IMR-90 (cell line): Measurements from ENCODE around the gene C3orf18. TPM values are rescaled to one million over a fixed set of nuclear protein-coding genes. Genes with fewer than 3 reads are reported as not detected.

Experiments
- ATAC-seq: fragments of 200-7000 bp; cut with Tn5 transposase; 2 replicates; pipeline ENCODE4 v1.9.1; 2020; ENCODE audit warnings: low read depth, mild to moderate bottlenecking, moderate library complexity
- BruUV-seq: library from RNA; stranded (reverse); fragments of 400-500 nt; replicated peaks from 2 replicates; lab custom pipeline; 2021; lab: Mats Ljungman, UMichigan
- CTCF ChIA-PET: fragments of 300-600 bp; formaldehyde crosslinking; extraction: SDS; loops from one replicate; lab custom pipeline; 2021; ENCODE audit warnings: antibody characterized with exemption; lab: Yijun Ruan, JAX
- POLR2A ChIA-PET: fragments of 300-600 bp; sonication (Branson Sonifier 250); formaldehyde crosslinking; loops from one replicate; lab custom pipeline; 2022; ENCODE audit warnings: antibody characterized with exemption; ENCODE audit not compliant: unreplicated experiment; lab: Charles Lee
- DNase-seq: peaks from one replicate; pipeline ENCODE4 v3.0.0; 2013
- H2AFZ ChIP-seq: replicated peaks from 2 replicates; pipeline ENCODE3; 2013; ENCODE audit warnings: low read length, mild to moderate bottlenecking; ENCODE audit not compliant: poor library complexity
- H2AK5ac ChIP-seq: 2 replicates; pipeline ENCODE4 v1.6.1; 2013; ENCODE audit warnings: low read depth, low read length, inconsistent platforms
- H2AK9ac ChIP-seq: replicated peaks from 2 replicates; pipeline ENCODE3; 2013; ENCODE audit warnings: mild to moderate bottlenecking, low read depth, low read length, moderate library complexity; ENCODE audit not compliant: poor library complexity
- H2BK120ac ChIP-seq: 2 replicates; pipeline ENCODE4 v1.6.1; 2013; ENCODE audit warnings: low read depth, low read length, inconsistent platforms
- H2BK15ac ChIP-seq: 3 replicates; pipeline ENCODE4 v1.6.1; 2013; ENCODE audit warnings: low read depth, low read length, inconsistent platforms
- H2BK20ac ChIP-seq: 2 replicates; pipeline ENCODE4 v1.6.1; 2013; ENCODE audit warnings: low read depth, mild to moderate bottlenecking, inconsistent platforms, low read length, moderate library complexity
- H2BK5ac ChIP-seq: 2 replicates; pipeline ENCODE4 v1.6.1; 2013; ENCODE audit warnings: mild to moderate bottlenecking, low read depth, low read length, inconsistent platforms; ENCODE audit not compliant: poor library complexity, severe bottlenecking
- H3K14ac ChIP-seq: replicated peaks from 2 replicates; pipeline ENCODE4 v1.6.1; 2013; ENCODE audit warnings: low read depth, low read length, inconsistent platforms
- H3K18ac ChIP-seq: 2 replicates; pipeline ENCODE4 v1.6.1; 2013; ENCODE audit warnings: low read depth, low read length, control low read depth
- H3K23ac ChIP-seq: 2 replicates; pipeline ENCODE4 v1.6.1; 2013; ENCODE audit warnings: low read depth, low read length, inconsistent platforms
- H3K27ac ChIP-seq: 2 replicates; pipeline ENCODE4 v1.5.1; 2013; ENCODE audit warnings: mild to moderate bottlenecking, control low read depth, low read length; ENCODE audit not compliant: insufficient read depth
- H3K27me3 ChIP-seq: 2 replicates; pipeline ENCODE4 v1.6.1; 2013; ENCODE audit warnings: low read length; ENCODE audit not compliant: control insufficient read depth, insufficient read depth
- H3K36me3 ChIP-seq: 2 replicates; pipeline ENCODE4 v1.6.1; 2013; ENCODE audit warnings: low read length, mixed read lengths; ENCODE audit not compliant: control insufficient read depth, insufficient read depth
- H3K4ac ChIP-seq: 2 replicates; pipeline ENCODE4 v1.6.1; 2013; ENCODE audit warnings: low read depth, low read length, inconsistent platforms
- H3K4me1 ChIP-seq: 2 replicates; pipeline ENCODE4 v1.6.1; 2013; ENCODE audit warnings: low read length, mixed read lengths; ENCODE audit not compliant: control insufficient read depth, insufficient read depth
- H3K4me2 ChIP-seq: 2 replicates; pipeline ENCODE4 v1.6.1; 2013; ENCODE audit warnings: low read depth, mild to moderate bottlenecking, control low read depth, low read length, moderate library complexity
- H3K4me3 ChIP-seq: 2 replicates; pipeline ENCODE4 v1.5.1; 2013; ENCODE audit warnings: low read depth, mild to moderate bottlenecking, control low read depth, low read length, moderate library complexity; ENCODE audit not compliant: insufficient read depth
- H3K56ac ChIP-seq: 2 replicates; pipeline ENCODE4 v1.6.1; 2013; ENCODE audit warnings: low read length, inconsistent platforms; ENCODE audit not compliant: insufficient read depth; ENCODE audit errors: extremely low read depth
- H3K79me1 ChIP-seq, 2 experiments: 2 replicates each; pipeline ENCODE4 v1.6.1; 2013; ENCODE audit warnings: low read length in 2 of 2, inconsistent platforms in 1 of 2, low read depth in 1 of 2
- H3K9ac ChIP-seq: 2 replicates; pipeline ENCODE4 v1.6.1; 2013; ENCODE audit warnings: low read depth, low read length, control low read depth
- H3K9me1 ChIP-seq: 2 replicates; pipeline ENCODE4 v1.6.1; 2013; ENCODE audit warnings: low read length, inconsistent platforms; ENCODE audit not compliant: insufficient read depth
- H3K9me3 ChIP-seq: 2 replicates; pipeline ENCODE4 v1.6.1; 2013; ENCODE audit warnings: low read length; ENCODE audit not compliant: control insufficient read depth, insufficient read depth
- H4K20me1 ChIP-seq: 2 replicates; pipeline ENCODE4 v1.6.1; 2013; ENCODE audit warnings: low read length, inconsistent platforms; ENCODE audit not compliant: insufficient read depth
- H4K5ac ChIP-seq: 2 replicates; pipeline ENCODE4 v1.6.1; 2013; ENCODE audit warnings: mild to moderate bottlenecking, low read depth, low read length, control low read depth
- H4K8ac ChIP-seq, 2 experiments: 2 replicates each; pipeline ENCODE4 v1.6.1; 2013; ENCODE audit warnings: low read depth in 2 of 2, low read length in 2 of 2, control low read depth in 1 of 2, inconsistent platforms in 1 of 2
- H4K91ac ChIP-seq: 2 replicates; pipeline ENCODE4 v1.6.1; 2013; ENCODE audit warnings: low read depth, low read length, inconsistent platforms; ENCODE audit not compliant: insufficient read depth
- BHLHE40 ChIP-seq: fragments of 150-350 bp; IDR thresholded peaks from 2 replicates; pipeline ENCODE4 v1.6.1; 2016; ENCODE audit warnings: mild to moderate bottlenecking, low read depth, low read length
- CTCF ChIP-seq: conservative IDR thresholded peaks from 2 replicates; pipeline ENCODE4 v1.5.1; 2012; ENCODE audit warnings: mild to moderate bottlenecking, low read depth, low read length, improper control_type of control experiment
- MAFK ChIP-seq: IDR thresholded peaks from 2 replicates; pipeline ENCODE4 v1.6.1; 2012; ENCODE audit warnings: low read depth, low read length, improper control_type of control experiment
- MAZ ChIP-seq: IDR thresholded peaks from 2 replicates; pipeline ENCODE4 v1.6.1; 2012; ENCODE audit warnings: low read depth, mild to moderate bottlenecking, low read length, improper control_type of control experiment, moderate library complexity, borderline replicate concordance
- NFE2L2 ChIP-seq: fragments of 150-350 bp; IDR thresholded peaks from 2 replicates; pipeline ENCODE4 v1.6.1; 2016; ENCODE audit warnings: low read depth, mild to moderate bottlenecking, low read length
- RCOR1 ChIP-seq: IDR thresholded peaks from 2 replicates; pipeline ENCODE4 v1.6.1; 2012; ENCODE audit warnings: mild to moderate bottlenecking, low read length, improper control_type of control experiment; ENCODE audit not compliant: insufficient replicate concordance
- USF2 ChIP-seq: fragments of 150-350 bp; IDR thresholded peaks from 2 replicates; pipeline ENCODE4 v1.6.1; 2017; ENCODE audit warnings: mild to moderate bottlenecking, antibody characterized with exemption, low read length, low read depth
- WGBS, 2 experiments: methylation state at CpG; one replicate each; pipeline versions ENCODE4 v1.1.5 to v1.1.7; 2013; ENCODE audit warnings: missing lambda C conversion rate in 2 of 2; ENCODE audit not compliant: insufficient read length in 1 of 2; ENCODE audit errors: extremely low coverage in 2 of 2; 5-methylcytosine and 5-hydroxymethylcytosine counted together
- dilution Hi-C: fragments of 300-500 bp; cut with HindIII; formaldehyde crosslinking; loops from one replicate; pipeline ENCODE4 v1.14.3; 2018; ENCODE audit warnings: low sequenced_read_pairs; ENCODE audit not compliant: unreplicated experiment
- in situ Hi-C: fragments of 300-500 bp; cut with MboI; formaldehyde crosslinking; loops from 3 replicates; pipeline ENCODE4 v1.14.3; 2019; ENCODE audit warnings: low sequenced_read_pairs, inconsistent platforms, mixed read lengths
- intact Hi-C: fragments of 100-400 bp; cut with micrococcal nuclease; formaldehyde crosslinking; loops from 2 replicates; pipeline ENCODE4 v1.10.0; 2022
- polyA plus RNA-seq, 3 experiments: library from polyadenylated mRNA; depleted of rRNA; stranded (reverse); fragments of >200 nt; gene quantifications; 2 replicates each; pipeline ENCODE4 v1.2.3, GENCODE V29; 2012; ENCODE audit warnings: low replicate concordance in 1 of 3
- total RNA-seq: library from RNA; depleted of rRNA; stranded (reverse); fragments of >200 nt; gene quantifications from 2 replicates; pipeline ENCODE4 v1.2.3, GENCODE V29; 2012
- TF ChIP-seq, protein P1 (sequence below): fragments of 150-350 bp; IDR thresholded peaks from 2 replicates; pipeline ENCODE4 v1.6.1; 2016; ENCODE audit warnings: low read depth, mild to moderate bottlenecking, low read length, moderate library complexity, borderline replicate concordance

Gene C3orf18
- total and polyA plus RNA-seq, 2 of the 4 experiments (the other 2 are of a cell fraction) = 6.8 to 10.6 TPM

DNA sequence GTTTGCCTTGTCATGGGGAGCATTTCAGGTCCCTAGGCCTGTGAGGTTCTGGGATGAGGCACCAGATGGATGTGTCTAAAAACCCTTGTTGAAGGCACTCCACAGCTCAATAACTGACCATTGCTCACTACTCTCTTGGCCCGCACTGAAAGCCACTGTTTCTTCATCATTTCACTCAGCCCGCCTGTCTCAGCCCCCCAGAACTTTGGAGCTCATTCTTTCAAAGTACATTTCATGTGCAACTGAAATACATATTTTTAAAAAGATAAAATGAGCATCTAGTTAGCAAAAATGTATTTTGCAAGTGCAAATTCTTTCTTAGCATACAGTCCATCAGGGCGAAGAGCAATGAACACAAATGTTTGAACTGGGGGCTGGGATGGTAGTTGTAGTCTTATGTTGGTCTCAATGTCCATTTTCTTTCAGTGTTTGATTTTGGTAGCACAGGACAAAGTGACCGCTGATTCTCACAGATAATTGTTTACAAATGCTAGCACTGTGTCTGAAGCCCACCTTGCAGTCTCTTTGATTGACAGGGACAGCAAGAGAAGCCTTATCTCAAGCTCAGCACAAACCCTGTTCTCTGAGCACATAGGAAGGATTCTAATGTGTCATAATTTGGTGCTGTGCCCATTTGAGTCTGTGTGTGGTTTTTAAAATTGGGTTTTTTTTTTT lies 21.3 kb upstream of the C3orf18 start:
- in situ Hi-C loops = no loop called here
- H2AFZ ChIP-seq = no peak overlapping the region
- TF ChIP-seq MAFK (no peak), NFE2L2 (no peak), MAZ (no peak), BHLHE40 (no peak), CTCF (no peak), RCOR1 (no peak), USF2 (no peak)
- TF ChIP-seq, protein P1, sequence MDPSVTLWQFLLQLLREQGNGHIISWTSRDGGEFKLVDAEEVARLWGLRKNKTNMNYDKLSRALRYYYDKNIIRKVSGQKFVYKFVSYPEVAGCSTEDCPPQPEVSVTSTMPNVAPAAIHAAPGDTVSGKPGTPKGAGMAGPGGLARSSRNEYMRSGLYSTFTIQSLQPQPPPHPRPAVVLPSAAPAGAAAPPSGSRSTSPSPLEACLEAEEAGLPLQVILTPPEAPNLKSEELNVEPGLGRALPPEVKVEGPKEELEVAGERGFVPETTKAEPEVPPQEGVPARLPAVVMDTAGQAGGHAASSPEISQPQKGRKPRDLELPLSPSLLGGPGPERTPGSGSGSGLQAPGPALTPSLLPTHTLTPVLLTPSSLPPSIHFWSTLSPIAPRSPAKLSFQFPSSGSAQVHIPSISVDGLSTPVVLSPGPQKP = no peak
- H2BK120ac ChIP-seq = no peak overlapping the region
- no peak overlapping the region for H4K5ac ChIP-seq
- H3K4ac ChIP-seq = no peak overlapping the region
- H3K36me3 ChIP-seq = no peaks in the 10 kb centered on the region; the same call in 1 of the 2 replicates
- POLR2A ChIA-PET = no interaction called here
- no peak overlapping the region for H2AK5ac ChIP-seq
- no peak overlapping the region for H2BK15ac ChIP-seq
- H3K4me3 ChIP-seq = no peak overlapping the region
- DNase-seq (peak; percentile 41), ATAC-seq (no peak)
- H3K27me3 ChIP-seq = no peaks in the 10 kb centered on the region
- H4K91ac ChIP-seq = no peak overlapping the region
- H3K18ac ChIP-seq = no peak overlapping the region
- WGBS, 2 experiments = no CpG with 5 or more reads among the region's 4 CpGs
- H3K9me3 ChIP-seq = no peaks in the 10 kb centered on the region
- no peak overlapping the region for H3K9ac ChIP-seq
- no peaks in the 10 kb centered on the region for H4K20me1 ChIP-seq
- intact Hi-C loops = no loop called here
- no peak overlapping the region for H3K14ac ChIP-seq
- H2BK20ac ChIP-seq = no peak overlapping the region
- no peak overlapping the region for H2AK9ac ChIP-seq
- H3K56ac ChIP-seq = no peak overlapping the region
- no peak overlapping the region for H3K4me2 ChIP-seq
- no peaks in the 10 kb centered on the region for H3K79me1 ChIP-seq
- BruUV-seq = no TSS peak
- no peak overlapping the region for H3K27ac ChIP-seq
- H3K9me1 ChIP-seq = 0 out of 2 replicates have a peak, but pooled peaks cover 3% of the 10 kb centered on the region
- H2BK5ac ChIP-seq = no peak overlapping the region
- H3K23ac ChIP-seq = no peak overlapping the region
- CTCF ChIA-PET = interaction anchor here (0.6 to 0.9 kb wide), 3 partner anchors 17 to 1005 kb away, joined by 3 to 6 read pairs (median 4); no protein-coding TSS in a partner anchor
- H4K8ac ChIP-seq = no peak overlapping the region
- dilution Hi-C loops = no loop called here
- no peaks in the 10 kb centered on the region; the same call in 1 of the 2 replicates for H3K4me1 ChIP-seq
